Endothelial cell of umbilical vein (primary cell): ENCODE measurements around the gene ANKS6.

Source experiments
- EZH2 ChIP-seq: IDR thresholded peaks from 2 replicates; pipeline ENCODE4 v1.6.1; 2012; ENCODE audit warnings: borderline replicate concordance, low read depth, mild to moderate bottlenecking, moderate library complexity, low read length, inconsistent platforms; ENCODE audit not compliant: severe bottlenecking
- FOS ChIP-seq: IDR thresholded peaks from 2 replicates; pipeline ENCODE4 v1.6.1; 2011; ENCODE audit warnings: mild to moderate bottlenecking, low read length, moderate library complexity, borderline replicate concordance; ENCODE audit not compliant: insufficient read depth
- GATA2 ChIP-seq: IDR thresholded peaks from 2 replicates; pipeline ENCODE4 v1.7.0; 2011; ENCODE audit warnings: low read depth, mild to moderate bottlenecking, moderate library complexity, mixed read lengths, low read length; ENCODE audit not compliant: insufficient read length, insufficient read depth
- JUN ChIP-seq: IDR thresholded peaks from 2 replicates; pipeline ENCODE4 v1.6.1; 2011; ENCODE audit warnings: borderline replicate concordance, low read depth; ENCODE audit not compliant: insufficient read length, insufficient read depth
- MYC ChIP-seq: IDR thresholded peaks from one replicate; pipeline ENCODE4 v1.6.1; 2011; ENCODE audit warnings: mild to moderate bottlenecking, low read depth, low read length
- POLR2A ChIP-seq: IDR thresholded peaks from 2 replicates; pipeline ENCODE4 v1.6.1; 2012; ENCODE audit warnings: low read depth, mild to moderate bottlenecking, control low read depth, low read length
- POLR2AphosphoS5 ChIP-seq: IDR thresholded peaks from 2 replicates; pipeline ENCODE4 v1.6.1; 2012; ENCODE audit warnings: low read depth, mild to moderate bottlenecking, control low read depth, low read length, moderate library complexity; ENCODE audit not compliant: insufficient read depth
- TF ChIP-seq, protein P1 (sequence below), 2 donors: IDR thresholded peaks; 1 replicate in 1 of 2; 2 replicates in 1 of 2; pipeline ENCODE4 v1.5.1; 2011; ENCODE audit warnings: low read length in 2 of 2, mild to moderate bottlenecking in 2 of 2, moderate library complexity in 2 of 2, control low read depth in 1 of 2, inconsistent platforms in 1 of 2, low read depth in 1 of 2; ENCODE audit not compliant: insufficient read depth in 1 of 2; ENCODE audit errors: extremely low read depth in 1 of 2
- TF ChIP-seq, protein P2 (sequence below): IDR thresholded peaks from 2 replicates; pipeline ENCODE4 v1.6.1; 2011; ENCODE audit not compliant: insufficient read depth, insufficient read length

DNA sequence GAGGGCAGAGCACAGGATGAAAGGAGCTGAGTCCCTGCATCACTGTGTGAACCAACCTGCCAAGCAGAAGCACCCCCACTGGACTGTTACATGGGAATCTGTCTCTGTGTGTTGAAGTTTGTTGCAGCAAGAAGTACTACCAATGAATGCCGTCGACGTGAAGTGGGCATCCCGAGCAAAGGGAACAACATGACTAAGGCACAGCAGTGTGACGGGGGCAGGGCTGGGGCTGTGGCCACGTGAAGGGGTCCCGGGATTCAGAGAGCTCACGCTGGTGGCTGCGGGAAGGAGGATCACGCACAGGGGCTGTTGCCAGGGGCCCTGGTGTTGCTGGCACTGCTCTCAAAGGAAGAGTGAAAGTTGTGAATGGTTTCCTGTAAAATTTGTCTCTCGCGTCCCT is 60.1 kb downstream of the ANKS6 start:
- TF ChIP-seq, protein P1, sequence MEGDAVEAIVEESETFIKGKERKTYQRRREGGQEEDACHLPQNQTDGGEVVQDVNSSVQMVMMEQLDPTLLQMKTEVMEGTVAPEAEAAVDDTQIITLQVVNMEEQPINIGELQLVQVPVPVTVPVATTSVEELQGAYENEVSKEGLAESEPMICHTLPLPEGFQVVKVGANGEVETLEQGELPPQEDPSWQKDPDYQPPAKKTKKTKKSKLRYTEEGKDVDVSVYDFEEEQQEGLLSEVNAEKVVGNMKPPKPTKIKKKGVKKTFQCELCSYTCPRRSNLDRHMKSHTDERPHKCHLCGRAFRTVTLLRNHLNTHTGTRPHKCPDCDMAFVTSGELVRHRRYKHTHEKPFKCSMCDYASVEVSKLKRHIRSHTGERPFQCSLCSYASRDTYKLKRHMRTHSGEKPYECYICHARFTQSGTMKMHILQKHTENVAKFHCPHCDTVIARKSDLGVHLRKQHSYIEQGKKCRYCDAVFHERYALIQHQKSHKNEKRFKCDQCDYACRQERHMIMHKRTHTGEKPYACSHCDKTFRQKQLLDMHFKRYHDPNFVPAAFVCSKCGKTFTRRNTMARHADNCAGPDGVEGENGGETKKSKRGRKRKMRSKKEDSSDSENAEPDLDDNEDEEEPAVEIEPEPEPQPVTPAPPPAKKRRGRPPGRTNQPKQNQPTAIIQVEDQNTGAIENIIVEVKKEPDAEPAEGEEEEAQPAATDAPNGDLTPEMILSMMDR (IDR thresholded peaks at IDR 0.05; ENCODE audit: extremely low read depth in 1 of 2, insufficient read depth in 1 of 2, low read depth in 1 of 2, low read length in 2 of 2), result no peak
- TF ChIP-seq, protein P2, sequence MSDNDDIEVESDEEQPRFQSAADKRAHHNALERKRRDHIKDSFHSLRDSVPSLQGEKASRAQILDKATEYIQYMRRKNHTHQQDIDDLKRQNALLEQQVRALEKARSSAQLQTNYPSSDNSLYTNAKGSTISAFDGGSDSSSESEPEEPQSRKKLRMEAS, result no peak
- TF ChIP-seq GATA2 (no peak), EZH2 (no peak), POLR2A (no peak), MYC (no peak), POLR2AphosphoS5 (no peak), FOS (no peak), JUN (no peak)
